Mucosa of gallbladder (tissue), 1 donor: ENCODE results near the gene ELF4. TPM values are rescaled to one million over a fixed set of nuclear protein-coding genes. Genes with fewer than 3 reads are reported as not detected.
A peak's percentile ranks its signal among the peaks of the same experiment; 100 is the strongest.
"Not testable (repeated sequence)": the region's sequence is repeated elsewhere in the genome, so short reads cannot be mapped to it uniquely, and the experiment has no call there.

Experiments used
- DNase-seq: peaks from one replicate; pipeline ENCODE4 v3.0.0-alpha.2; 2020; ENCODE audit warnings: low spot score
- total RNA-seq: library from RNA; stranded (reverse); gene quantifications from one replicate; pipeline ENCODE4 v1.2.1, GENCODE V29; 2021
- donor health status: DM: no; HTN: no; CAD: no.

Gene ELF4
- 12.5 TPM for total RNA-seq

DNA sequence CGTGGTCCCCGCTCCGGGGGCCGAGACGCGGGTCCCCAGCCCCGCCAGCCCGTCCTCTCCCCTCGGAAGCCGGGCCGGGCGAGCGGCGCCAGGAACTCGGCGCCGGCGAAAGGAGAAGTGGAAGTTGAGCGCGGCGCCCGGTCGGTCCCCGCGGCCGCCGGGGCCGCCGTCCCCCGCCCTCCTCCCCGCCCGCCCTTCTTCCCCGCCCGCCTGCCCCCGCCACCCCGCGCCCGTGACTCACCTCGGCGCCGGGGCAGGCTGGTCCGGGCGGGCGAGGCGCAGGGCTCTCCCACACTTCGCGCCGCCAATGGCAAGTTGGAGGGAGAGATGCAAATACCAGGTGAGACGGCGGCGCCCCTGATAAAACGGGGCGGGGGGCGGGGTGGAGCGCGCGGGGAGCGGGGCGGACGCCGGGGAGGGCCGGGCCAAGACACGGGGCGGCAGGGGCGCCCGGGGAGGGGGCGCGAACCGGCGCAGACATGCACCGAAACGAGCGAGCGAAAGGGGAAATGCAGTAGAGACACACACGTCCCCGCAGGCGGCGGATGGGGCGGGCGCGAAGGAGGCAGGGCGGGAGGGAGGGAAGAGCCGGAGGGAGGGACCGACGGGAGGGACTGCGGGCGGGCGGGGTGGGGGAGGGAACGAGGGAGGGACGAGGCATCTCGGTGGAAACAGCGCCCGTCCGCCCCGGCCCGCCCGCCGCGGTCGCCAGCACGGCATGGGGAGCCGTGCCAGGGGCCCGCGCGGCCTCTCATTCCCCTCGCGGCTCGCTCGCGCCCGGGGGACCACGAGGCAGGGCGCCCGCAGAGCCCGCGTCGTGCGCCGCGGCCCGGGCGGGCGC, at the start of gene ELF4:
TSS of gene ELF4 (minus strand) at position 119 of the 841 bp plus-strand sequence. CDS start 29,167 bp downstream, outside the sequence.
- DNase-seq: no peak

- no peak for DNase-seq
Measured at GRCh38 chrX:130159776-130160175, 49.5 kb upstream of the ELF4 start.

DNA sequence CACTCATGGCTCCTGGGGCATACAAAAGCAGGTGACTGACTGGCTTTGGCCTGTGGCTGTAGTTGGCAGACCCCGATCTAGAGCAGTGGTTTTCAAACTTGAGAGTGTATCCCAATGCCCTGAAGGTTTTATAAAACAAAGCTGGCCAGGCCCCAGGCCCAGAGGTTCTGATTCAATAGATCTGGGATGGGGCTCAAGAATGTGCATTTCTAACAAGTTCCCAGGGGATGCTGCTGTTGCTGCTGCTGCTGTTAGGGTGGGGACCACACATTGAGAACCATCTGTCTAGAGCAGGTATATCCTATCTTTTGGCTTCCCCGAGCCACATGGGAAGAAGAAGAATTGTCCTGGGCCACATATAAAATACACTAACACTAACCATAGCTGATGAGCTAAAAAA, 48.0 kb upstream of the ELF4 start:
- DNase-seq: no peak

- no peak for DNase-seq
Measured at GRCh38 chrX:130155564-130155963, 45.3 kb upstream of the ELF4 start.

GRCh38 chrX:130147631-130148030, 37.3 kb upstream of the ELF4 start:
- no peak for DNase-seq

DNA sequence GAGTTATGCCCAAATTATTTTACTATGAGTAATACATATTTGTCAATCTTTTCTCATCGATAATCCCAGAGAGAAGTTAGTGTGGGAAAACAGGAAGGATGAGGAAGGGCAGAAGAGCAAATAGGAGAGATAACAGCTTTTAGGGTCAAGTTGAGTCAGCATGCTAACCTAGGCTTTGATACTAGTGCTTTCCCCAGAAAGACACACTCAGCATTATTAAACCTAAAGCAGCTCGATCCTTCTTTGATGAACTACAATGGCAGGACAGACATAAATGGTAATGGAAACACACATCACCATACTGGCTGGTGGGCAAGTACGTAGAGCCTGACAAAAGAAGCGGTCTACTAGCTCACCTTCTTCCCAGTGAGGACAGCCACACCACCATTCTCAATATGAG, 34.8 kb upstream of the ELF4 start:
- no peak for DNase-seq

DNA sequence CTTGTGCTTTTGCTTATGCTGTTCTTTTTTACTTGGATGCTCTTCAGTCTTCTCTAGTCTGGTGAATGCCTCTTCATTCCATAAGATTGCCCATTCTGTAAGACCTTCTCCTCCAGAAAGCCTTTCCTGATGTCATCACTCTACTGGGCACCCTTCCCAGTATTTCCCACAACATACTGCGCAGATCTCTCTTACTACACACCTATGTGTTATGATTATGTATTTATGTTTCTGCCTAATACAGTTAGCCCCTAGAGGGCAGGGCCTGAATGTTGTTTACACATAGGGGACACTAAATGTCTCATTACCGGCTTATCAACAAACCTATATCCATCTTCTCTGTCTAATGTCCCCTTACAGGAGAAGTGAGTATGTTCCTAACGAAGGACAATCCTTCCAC, 34.2 kb upstream of the ELF4 start:
- DNase-seq: no peak

DNA sequence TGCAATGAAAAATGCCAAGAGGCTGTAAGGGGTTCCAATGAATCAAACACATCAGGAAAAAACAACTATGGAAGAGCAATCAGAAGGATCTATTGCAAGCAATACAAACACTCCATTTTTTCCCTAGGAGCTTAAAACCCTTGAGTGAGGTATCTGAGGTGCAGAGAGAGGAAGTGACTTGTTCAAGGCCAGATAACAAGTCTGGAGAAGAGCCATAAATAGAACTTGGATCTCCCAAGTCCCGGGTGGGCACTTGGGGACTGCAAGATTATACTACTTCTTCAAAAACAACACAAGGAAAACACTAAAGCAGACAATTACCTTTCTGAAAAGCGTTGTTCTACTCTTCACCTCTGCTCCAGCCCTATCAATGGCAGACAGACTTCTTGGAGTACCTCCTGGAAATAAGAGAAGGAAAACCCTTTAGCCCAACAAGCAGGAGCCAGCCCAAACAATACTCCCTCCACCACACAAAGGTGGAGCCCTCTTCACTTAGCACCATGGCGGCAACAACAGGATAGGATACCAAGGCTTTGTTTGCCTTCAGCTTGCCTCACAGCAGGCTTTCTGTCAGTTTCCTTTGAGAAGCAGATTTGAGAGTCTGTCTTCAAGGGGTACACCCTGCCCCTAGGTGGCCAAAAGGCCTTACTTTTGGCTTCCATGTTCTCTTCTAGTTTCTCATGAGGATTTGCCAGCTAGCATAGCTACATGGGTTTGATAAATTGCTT, 29.3 kb upstream of the ELF4 start:
- DNase-seq: no peak

- DNase-seq: no peak
Measured at GRCh38 chrX:130136961-130137360, 26.7 kb upstream of the ELF4 start.

DNA sequence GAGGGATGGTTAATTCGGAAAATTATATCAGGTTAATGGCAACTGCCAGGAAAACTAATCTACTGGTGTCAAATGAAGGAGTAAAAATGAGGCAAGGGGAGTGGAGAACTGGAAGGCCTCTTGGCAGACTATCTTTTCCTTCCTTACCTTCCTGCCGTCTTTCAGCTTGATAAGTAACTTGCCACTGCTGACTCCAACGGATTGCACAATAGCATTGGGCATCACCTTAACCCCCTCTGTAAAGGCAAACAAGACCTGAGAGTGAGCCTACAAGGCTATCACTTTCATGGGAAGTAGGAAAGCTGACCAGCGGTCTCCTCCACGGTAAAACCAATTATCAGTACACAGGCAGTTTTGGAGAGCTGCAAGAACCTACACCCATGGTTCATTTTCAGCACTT, 26.2 kb upstream of the ELF4 start:
- no peak for DNase-seq

- no peak for DNase-seq
Measured at GRCh38 chrX:130130990-130131389, 20.7 kb upstream of the ELF4 start.

- peak; percentile 46 for DNase-seq
Measured at GRCh38 chrX:130125091-130125874, 15.0 kb upstream of the ELF4 start.

GRCh38 chrX:130124577-130124976, 14.3 kb upstream of the ELF4 start:
- no peak for DNase-seq

GRCh38 chrX:130121505-130121800, 11.2 kb upstream of the ELF4 start:
- no peak for DNase-seq

- peak; percentile 60 for DNase-seq
Measured at GRCh38 chrX:130120746-130121504, 10.6 kb upstream of the ELF4 start.

DNA sequence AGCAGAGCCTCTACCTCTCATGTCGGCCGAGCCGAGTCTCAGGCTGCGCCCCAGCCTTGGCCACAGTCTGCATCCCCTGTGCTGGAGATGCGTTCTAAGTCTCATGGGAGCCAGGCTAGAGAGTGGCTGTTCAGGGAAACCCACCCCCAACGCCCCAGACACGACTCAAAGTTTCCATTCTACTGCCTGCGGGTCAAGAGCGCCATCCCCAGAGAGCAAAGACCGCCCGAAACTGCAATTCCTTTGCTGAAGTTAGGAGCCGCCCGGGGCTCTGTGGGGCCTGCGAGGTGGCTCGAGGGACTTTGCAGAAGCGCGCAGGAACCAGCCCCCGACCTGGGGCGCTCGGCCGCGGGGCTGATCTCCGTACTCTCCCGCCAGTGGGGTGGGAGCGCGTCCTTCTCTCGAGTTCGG, 10.0 kb upstream of the ELF4 start:
- no peak for DNase-seq

- no peak for DNase-seq
Measured at GRCh38 chrX:130119312-130119898, 9.1 kb upstream of the ELF4 start.

- DNase-seq: no peak
Measured at GRCh38 chrX:130118441-130119311, 8.4 kb upstream of the ELF4 start.

DNA sequence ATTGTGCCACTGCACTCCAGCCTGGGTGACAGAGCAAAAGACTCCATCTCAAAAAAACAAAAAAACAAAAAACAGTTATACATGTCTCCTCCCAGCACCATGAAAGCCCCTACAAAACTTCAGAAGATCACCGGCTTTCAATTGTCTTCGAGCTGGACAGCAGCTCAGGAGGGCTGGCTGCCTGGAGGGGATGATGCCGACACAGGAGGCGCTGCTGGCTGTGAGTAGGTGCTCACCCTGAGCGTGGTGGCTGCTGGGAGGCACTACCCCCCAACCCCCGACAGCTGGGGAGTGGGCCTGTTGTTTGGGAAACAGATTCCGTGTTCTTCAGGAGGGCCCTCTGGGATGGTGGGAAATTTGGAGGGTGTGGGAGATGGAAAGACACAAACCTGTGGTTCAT, 6.9 kb upstream of the ELF4 start:
- DNase-seq: no peak

DNA sequence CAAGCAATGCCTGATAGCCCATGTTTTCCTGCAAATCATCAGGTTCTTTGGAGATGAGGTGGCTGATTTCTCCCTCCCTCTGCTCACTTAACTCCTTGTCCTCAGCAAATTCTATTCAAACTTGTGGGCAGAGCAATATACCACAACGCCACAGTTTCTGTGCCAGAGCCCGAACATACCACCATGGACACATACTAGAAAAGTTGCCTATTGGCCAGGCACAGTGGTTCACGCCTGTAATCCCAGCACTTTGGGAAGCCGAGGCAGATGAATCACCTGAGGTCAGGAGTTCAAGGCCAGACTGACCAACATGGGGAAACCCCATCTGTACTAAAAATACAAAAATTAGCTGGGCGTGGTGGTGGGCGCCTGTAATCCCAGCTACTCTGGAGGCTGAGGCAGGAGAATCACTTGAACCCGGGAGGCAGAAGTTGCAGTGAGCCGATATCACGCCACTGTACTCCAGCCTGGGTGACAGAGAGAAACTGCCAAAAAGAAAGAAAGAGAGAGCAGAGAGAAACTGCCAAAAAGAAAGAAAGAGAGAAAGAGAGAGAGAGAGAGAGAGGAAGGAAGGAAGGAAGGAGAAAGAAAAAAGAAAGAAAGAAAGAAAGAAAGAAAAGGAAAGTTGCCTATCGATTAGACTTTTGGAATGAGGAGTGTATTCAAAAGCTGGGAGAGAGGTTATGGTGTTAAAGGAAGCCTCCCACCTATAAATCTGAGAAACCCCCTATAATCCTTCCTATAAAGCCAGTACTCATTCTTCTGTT, 5.0 kb upstream of the ELF4 start:
- not testable (repeated sequence) for DNase-seq
